IMR-90 (cell line): ENCODE results near the gene CTDSP2. TPM values are rescaled to one million over a fixed set of nuclear protein-coding genes. Genes with fewer than 3 reads are reported as not detected.

ENCODE experiments used
- ATAC-seq: fragments of 200-7000 bp; cut with Tn5 transposase; 2 replicates; pipeline ENCODE4 v1.9.1; 2020; ENCODE audit warnings: low read depth, mild to moderate bottlenecking, moderate library complexity
- BruUV-seq: library from RNA; stranded (reverse); fragments of 400-500 nt; replicated peaks from 2 replicates; lab custom pipeline; 2021; lab: Mats Ljungman, UMichigan
- CTCF ChIA-PET: fragments of 300-600 bp; formaldehyde crosslinking; extraction: SDS; loops from one replicate; lab custom pipeline; 2021; ENCODE audit warnings: antibody characterized with exemption; lab: Yijun Ruan, JAX
- POLR2A ChIA-PET: fragments of 300-600 bp; sonication (Branson Sonifier 250); formaldehyde crosslinking; loops from one replicate; lab custom pipeline; 2022; ENCODE audit warnings: antibody characterized with exemption; ENCODE audit not compliant: unreplicated experiment; lab: Charles Lee
- DNase-seq: peaks from one replicate; pipeline ENCODE4 v3.0.0; 2013
- H2AFZ ChIP-seq: replicated peaks from 2 replicates; pipeline ENCODE3; 2013; ENCODE audit warnings: low read length, mild to moderate bottlenecking; ENCODE audit not compliant: poor library complexity
- H2AK5ac ChIP-seq: 2 replicates; pipeline ENCODE4 v1.6.1; 2013; ENCODE audit warnings: low read depth, low read length, inconsistent platforms
- H2AK9ac ChIP-seq: replicated peaks from 2 replicates; pipeline ENCODE3; 2013; ENCODE audit warnings: mild to moderate bottlenecking, low read depth, low read length, moderate library complexity; ENCODE audit not compliant: poor library complexity
- H2BK120ac ChIP-seq: 2 replicates; pipeline ENCODE4 v1.6.1; 2013; ENCODE audit warnings: low read depth, low read length, inconsistent platforms
- H2BK15ac ChIP-seq: 3 replicates; pipeline ENCODE4 v1.6.1; 2013; ENCODE audit warnings: low read depth, low read length, inconsistent platforms
- H2BK20ac ChIP-seq: 2 replicates; pipeline ENCODE4 v1.6.1; 2013; ENCODE audit warnings: low read depth, mild to moderate bottlenecking, inconsistent platforms, low read length, moderate library complexity
- H2BK5ac ChIP-seq: 2 replicates; pipeline ENCODE4 v1.6.1; 2013; ENCODE audit warnings: mild to moderate bottlenecking, low read depth, low read length, inconsistent platforms; ENCODE audit not compliant: poor library complexity, severe bottlenecking
- H3K14ac ChIP-seq: replicated peaks from 2 replicates; pipeline ENCODE4 v1.6.1; 2013; ENCODE audit warnings: low read depth, low read length, inconsistent platforms
- H3K18ac ChIP-seq: 2 replicates; pipeline ENCODE4 v1.6.1; 2013; ENCODE audit warnings: low read depth, low read length, control low read depth
- H3K23ac ChIP-seq: 2 replicates; pipeline ENCODE4 v1.6.1; 2013; ENCODE audit warnings: low read depth, low read length, inconsistent platforms
- H3K27ac ChIP-seq: 2 replicates; pipeline ENCODE4 v1.5.1; 2013; ENCODE audit warnings: mild to moderate bottlenecking, control low read depth, low read length; ENCODE audit not compliant: insufficient read depth
- H3K27me3 ChIP-seq: 2 replicates; pipeline ENCODE4 v1.6.1; 2013; ENCODE audit warnings: low read length; ENCODE audit not compliant: control insufficient read depth, insufficient read depth
- H3K36me3 ChIP-seq: 2 replicates; pipeline ENCODE4 v1.6.1; 2013; ENCODE audit warnings: low read length, mixed read lengths; ENCODE audit not compliant: control insufficient read depth, insufficient read depth
- H3K4ac ChIP-seq: 2 replicates; pipeline ENCODE4 v1.6.1; 2013; ENCODE audit warnings: low read depth, low read length, inconsistent platforms
- H3K4me1 ChIP-seq: 2 replicates; pipeline ENCODE4 v1.6.1; 2013; ENCODE audit warnings: low read length, mixed read lengths; ENCODE audit not compliant: control insufficient read depth, insufficient read depth
- H3K4me2 ChIP-seq: 2 replicates; pipeline ENCODE4 v1.6.1; 2013; ENCODE audit warnings: low read depth, mild to moderate bottlenecking, control low read depth, low read length, moderate library complexity
- H3K4me3 ChIP-seq: 2 replicates; pipeline ENCODE4 v1.5.1; 2013; ENCODE audit warnings: low read depth, mild to moderate bottlenecking, control low read depth, low read length, moderate library complexity; ENCODE audit not compliant: insufficient read depth
- H3K56ac ChIP-seq: 2 replicates; pipeline ENCODE4 v1.6.1; 2013; ENCODE audit warnings: low read length, inconsistent platforms; ENCODE audit not compliant: insufficient read depth; ENCODE audit errors: extremely low read depth
- H3K79me1 ChIP-seq, 2 experiments: 2 replicates each; pipeline ENCODE4 v1.6.1; 2013; ENCODE audit warnings: low read length in 2 of 2, inconsistent platforms in 1 of 2, low read depth in 1 of 2
- H3K9ac ChIP-seq: 2 replicates; pipeline ENCODE4 v1.6.1; 2013; ENCODE audit warnings: low read depth, low read length, control low read depth
- H3K9me1 ChIP-seq: 2 replicates; pipeline ENCODE4 v1.6.1; 2013; ENCODE audit warnings: low read length, inconsistent platforms; ENCODE audit not compliant: insufficient read depth
- H3K9me3 ChIP-seq: 2 replicates; pipeline ENCODE4 v1.6.1; 2013; ENCODE audit warnings: low read length; ENCODE audit not compliant: control insufficient read depth, insufficient read depth
- H4K20me1 ChIP-seq: 2 replicates; pipeline ENCODE4 v1.6.1; 2013; ENCODE audit warnings: low read length, inconsistent platforms; ENCODE audit not compliant: insufficient read depth
- H4K5ac ChIP-seq: 2 replicates; pipeline ENCODE4 v1.6.1; 2013; ENCODE audit warnings: mild to moderate bottlenecking, low read depth, low read length, control low read depth
- H4K8ac ChIP-seq, 2 experiments: 2 replicates each; pipeline ENCODE4 v1.6.1; 2013; ENCODE audit warnings: low read depth in 2 of 2, low read length in 2 of 2, control low read depth in 1 of 2, inconsistent platforms in 1 of 2
- H4K91ac ChIP-seq: 2 replicates; pipeline ENCODE4 v1.6.1; 2013; ENCODE audit warnings: low read depth, low read length, inconsistent platforms; ENCODE audit not compliant: insufficient read depth
- CEBPB ChIP-seq: IDR thresholded peaks from 2 replicates; pipeline ENCODE4 v1.6.1; 2012; ENCODE audit warnings: low read depth, low read length, improper control_type of control experiment
- FOS ChIP-seq: fragments of 150-350 bp; IDR thresholded peaks from 2 replicates; pipeline ENCODE4 v1.6.1; 2016; ENCODE audit warnings: low read depth, low read length
- MXI1 ChIP-seq: IDR thresholded peaks from 2 replicates; pipeline ENCODE4 v1.6.1; 2012; ENCODE audit warnings: low read depth, mild to moderate bottlenecking, low read length, moderate library complexity, borderline replicate concordance
- WGBS, 2 experiments: methylation state at CpG; one replicate each; pipeline versions ENCODE4 v1.1.5 to v1.1.7; 2013; ENCODE audit warnings: missing lambda C conversion rate in 2 of 2; ENCODE audit not compliant: insufficient read length in 1 of 2; ENCODE audit errors: extremely low coverage in 2 of 2; 5-methylcytosine and 5-hydroxymethylcytosine counted together
- dilution Hi-C: fragments of 300-500 bp; cut with HindIII; formaldehyde crosslinking; loops from one replicate; pipeline ENCODE4 v1.14.3; 2018; ENCODE audit warnings: low sequenced_read_pairs; ENCODE audit not compliant: unreplicated experiment
- in situ Hi-C: fragments of 300-500 bp; cut with MboI; formaldehyde crosslinking; loops from 3 replicates; pipeline ENCODE4 v1.14.3; 2019; ENCODE audit warnings: low sequenced_read_pairs, inconsistent platforms, mixed read lengths
- intact Hi-C: fragments of 100-400 bp; cut with micrococcal nuclease; formaldehyde crosslinking; loops from 2 replicates; pipeline ENCODE4 v1.10.0; 2022
- polyA plus RNA-seq, 3 experiments: library from polyadenylated mRNA; depleted of rRNA; stranded (reverse); fragments of >200 nt; gene quantifications; 2 replicates each; pipeline ENCODE4 v1.2.3, GENCODE V29; 2012; ENCODE audit warnings: low replicate concordance in 1 of 3
- total RNA-seq: library from RNA; depleted of rRNA; stranded (reverse); fragments of >200 nt; gene quantifications from 2 replicates; pipeline ENCODE4 v1.2.3, GENCODE V29; 2012

Gene CTDSP2
- total and polyA plus RNA-seq, 2 of the 4 experiments (the other 2 are of a cell fraction) = 114 to 156 TPM

DNA sequence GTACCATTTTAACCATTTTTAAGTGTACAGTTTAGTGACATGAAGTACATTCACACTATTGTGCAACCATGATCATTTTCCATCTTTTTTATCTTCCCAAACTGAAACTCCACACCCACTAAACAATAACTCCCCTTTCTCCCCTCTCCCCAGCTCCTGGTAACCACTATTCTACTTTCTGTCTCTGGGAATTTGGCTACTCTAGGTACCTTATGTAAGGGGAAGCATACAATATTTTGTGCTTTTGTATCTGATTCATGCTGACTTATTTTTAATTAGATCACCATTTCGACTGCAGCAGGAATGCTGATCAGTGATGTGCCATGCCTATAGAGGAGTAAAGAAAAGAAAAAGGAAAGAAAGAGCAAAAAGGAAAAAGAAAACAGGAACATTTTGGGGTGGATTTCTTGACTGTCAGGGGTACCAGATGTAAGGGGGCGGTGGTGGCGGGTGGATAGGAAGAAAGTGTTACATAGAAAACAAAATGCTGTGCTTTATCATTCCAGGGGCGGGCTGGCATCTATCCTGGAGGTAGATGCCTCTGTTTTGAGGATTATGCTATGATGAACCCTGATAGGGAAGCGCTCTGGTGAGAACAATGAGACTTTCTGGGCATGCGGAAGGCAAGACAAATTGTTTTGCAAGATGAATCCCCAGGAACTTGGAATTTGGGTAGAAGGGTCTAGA is 45.2 kb upstream of the CTDSP2 start:
- WGBS, 2 experiments = 100% methylated on average over 4 of the region's 6 CpGs; no CpG with 5 or more reads in 1 of the 2 experiments
- CTCF ChIA-PET = no interaction called here

More for the DNA sequence above, 45.2 kb upstream of the CTDSP2 start:
- Histone ChIP-seq H3K27ac (no peak overlapping the region; the same call in 1 of the 2 replicates), H3K9ac (no peak overlapping the region), H3K23ac (peak overlapping the region; percentile 31; the same call in 1 of the 2 replicates), H4K20me1 (no peaks in the 10 kb centered on the region), H2BK5ac (no peak overlapping the region), H3K14ac (0 out of 2 replicates have a peak overlapping the region, but pooled peaks have one; percentile 68), H3K18ac (no peak overlapping the region; the same call in 1 of the 2 replicates), H3K9me3 (no peaks in the 10 kb centered on the region), H2AFZ (no peak overlapping the region), H4K5ac (no peak overlapping the region), H3K4me3 (no peak overlapping the region), H3K27me3 (no peaks in the 10 kb centered on the region), H4K8ac (no peak overlapping the region), H2BK15ac (peak overlapping the region; percentile 86), H2BK20ac (peak overlapping the region; percentile 45), H3K4ac (peak overlapping the region; percentile 87), H3K79me1 (peaks cover 8 to 69% of the 10 kb centered on the region in 2 experiments; a peak in 3 of 4 replicates), H3K9me1 (peaks cover 42% of the 10 kb centered on the region), H3K4me2 (no peak overlapping the region), H4K91ac (peak overlapping the region; percentile 48), H2AK5ac (peak overlapping the region; percentile 67; the same call in 1 of the 2 replicates), H2BK120ac (peak overlapping the region; percentile 80; the same call in 1 of the 2 replicates), H3K36me3 (no peaks in the 10 kb centered on the region), H3K4me1 (peaks cover 61% of the 10 kb centered on the region), H3K56ac (no peak overlapping the region), H2AK9ac (peak overlapping the region; percentile 12)
- dilution Hi-C loops = no loop called here
- no peak for DNase-seq
- BruUV-seq = no TSS peak
- in situ Hi-C loops = loop anchor here (10.0 kb wide), 1 partner anchor 47 kb away; the partner anchor contains the start of gene CTDSP2
- no peak for TF ChIP-seq FOS
- TF ChIP-seq CEBPB = peak; percentile 73
- no peak for TF ChIP-seq MXI1
- POLR2A ChIA-PET = no interaction called here
- intact Hi-C loops = no loop called here
- no peak for ATAC-seq
